Type B pancreatic cell (in vitro differentiated cells): Measurements from ENCODE around the gene TRAF2. TPM values are rescaled to one million over a fixed set of nuclear protein-coding genes. Genes with fewer than 3 reads are reported as not detected.

Source experiments
- DNase-seq: peaks from one replicate; pipeline ENCODE4 v3.0.0; 2021; ENCODE audit warnings: mixed read lengths; ENCODE audit not compliant: unreplicated experiment; ENCODE audit errors: extremely low spot score
- H3K27ac Mint-ChIP-seq: 2 replicates; pipeline ENCODE4 v1.8.0; 2021; ENCODE audit warnings: mild to moderate bottlenecking, mixed read lengths
- H3K27me3 Mint-ChIP-seq: 2 replicates; pipeline ENCODE4 v1.8.0; 2021; ENCODE audit warnings: mixed read lengths
- H3K36me3 Mint-ChIP-seq: 2 replicates; pipeline ENCODE4 v1.8.0; 2021; ENCODE audit warnings: mixed read lengths
- H3K4me1 Mint-ChIP-seq: one replicate; pipeline ENCODE4 v1.8.0; 2021; ENCODE audit warnings: mixed read lengths; ENCODE audit not compliant: unreplicated experiment
- H3K4me3 Mint-ChIP-seq: 2 replicates; pipeline ENCODE4 v1.8.0; 2021; ENCODE audit warnings: mild to moderate bottlenecking, mixed read lengths
- H3K9me3 Mint-ChIP-seq: 2 replicates; pipeline ENCODE4 v1.8.0; 2021; ENCODE audit warnings: mixed read lengths
- total RNA-seq: library from RNA; stranded (reverse); gene quantifications from 2 replicates; pipeline ENCODE4 v1.2.1, GENCODE V29; 2021; ENCODE audit warnings: low replicate concordance
- TF ChIP-seq, protein P1 (sequence below): fragments of 200-600 bp; sonication (generic); conservative IDR thresholded peaks from 2 replicates; pipeline ENCODE4 v1.5.0; 2021; ENCODE audit warnings: antibody characterized with exemption, mild to moderate bottlenecking

Gene TRAF2
- total RNA-seq, 1 donor from 2014 or later, result 22.3 TPM

- no peaks in the 10 kb centered on the region for H3K36me3 Mint-ChIP-seq
- H3K4me1 Mint-ChIP-seq, result peaks cover 9% of the 10 kb centered on the region
- no peak overlapping the region for H3K27ac Mint-ChIP-seq
- H3K27me3 Mint-ChIP-seq, result no peaks in the 10 kb centered on the region
- DNase-seq, result peak; percentile 66
- no peak overlapping the region for H3K4me3 Mint-ChIP-seq
- no peaks in the 10 kb centered on the region for H3K9me3 Mint-ChIP-seq
- TF ChIP-seq, protein P1, sequence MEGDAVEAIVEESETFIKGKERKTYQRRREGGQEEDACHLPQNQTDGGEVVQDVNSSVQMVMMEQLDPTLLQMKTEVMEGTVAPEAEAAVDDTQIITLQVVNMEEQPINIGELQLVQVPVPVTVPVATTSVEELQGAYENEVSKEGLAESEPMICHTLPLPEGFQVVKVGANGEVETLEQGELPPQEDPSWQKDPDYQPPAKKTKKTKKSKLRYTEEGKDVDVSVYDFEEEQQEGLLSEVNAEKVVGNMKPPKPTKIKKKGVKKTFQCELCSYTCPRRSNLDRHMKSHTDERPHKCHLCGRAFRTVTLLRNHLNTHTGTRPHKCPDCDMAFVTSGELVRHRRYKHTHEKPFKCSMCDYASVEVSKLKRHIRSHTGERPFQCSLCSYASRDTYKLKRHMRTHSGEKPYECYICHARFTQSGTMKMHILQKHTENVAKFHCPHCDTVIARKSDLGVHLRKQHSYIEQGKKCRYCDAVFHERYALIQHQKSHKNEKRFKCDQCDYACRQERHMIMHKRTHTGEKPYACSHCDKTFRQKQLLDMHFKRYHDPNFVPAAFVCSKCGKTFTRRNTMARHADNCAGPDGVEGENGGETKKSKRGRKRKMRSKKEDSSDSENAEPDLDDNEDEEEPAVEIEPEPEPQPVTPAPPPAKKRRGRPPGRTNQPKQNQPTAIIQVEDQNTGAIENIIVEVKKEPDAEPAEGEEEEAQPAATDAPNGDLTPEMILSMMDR, result peak; percentile 24
Observed at GRCh38 chr9:136925414-136926153, 39.3 kb downstream of the TRAF2 start.

DNA sequence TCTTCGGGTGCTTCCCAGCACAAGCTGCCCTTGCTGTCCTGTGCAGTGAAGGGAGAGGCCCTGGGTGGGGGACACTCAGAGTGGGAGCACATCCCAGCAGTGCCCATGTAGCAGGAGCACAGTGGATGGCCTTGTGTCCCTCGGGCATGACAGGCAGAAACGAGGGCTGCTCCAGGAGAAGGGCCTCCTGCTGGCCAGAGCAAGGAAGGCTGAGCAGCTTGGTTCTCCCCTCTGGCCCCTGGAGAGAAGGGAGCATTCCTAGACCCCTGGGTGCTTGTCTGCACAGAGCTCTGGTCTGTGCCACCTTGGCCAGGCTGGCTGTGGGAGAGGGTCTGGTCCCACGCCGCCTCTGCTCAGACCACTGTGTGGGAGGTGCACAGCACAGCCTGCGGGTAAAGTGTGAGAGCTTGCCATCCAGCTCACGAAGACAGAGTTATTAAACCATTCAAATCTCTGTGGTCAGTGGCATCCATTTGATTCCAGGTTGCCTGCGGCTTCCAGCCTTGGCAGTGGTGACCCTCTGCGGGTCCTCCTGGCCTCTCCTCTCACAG is 39.9 kb downstream of the TRAF2 start:
- Mint-ChIP-seq H3K36me3 (no peaks in the 10 kb centered on the region), H3K27ac (no peak overlapping the region), H3K9me3 (no peaks in the 10 kb centered on the region), H3K4me3 (no peak overlapping the region), H3K27me3 (no peaks in the 10 kb centered on the region), H3K4me1 (peaks cover 9% of the 10 kb centered on the region)
- TF ChIP-seq, protein P1, result peak; percentile 19
- no peak for DNase-seq

DNA sequence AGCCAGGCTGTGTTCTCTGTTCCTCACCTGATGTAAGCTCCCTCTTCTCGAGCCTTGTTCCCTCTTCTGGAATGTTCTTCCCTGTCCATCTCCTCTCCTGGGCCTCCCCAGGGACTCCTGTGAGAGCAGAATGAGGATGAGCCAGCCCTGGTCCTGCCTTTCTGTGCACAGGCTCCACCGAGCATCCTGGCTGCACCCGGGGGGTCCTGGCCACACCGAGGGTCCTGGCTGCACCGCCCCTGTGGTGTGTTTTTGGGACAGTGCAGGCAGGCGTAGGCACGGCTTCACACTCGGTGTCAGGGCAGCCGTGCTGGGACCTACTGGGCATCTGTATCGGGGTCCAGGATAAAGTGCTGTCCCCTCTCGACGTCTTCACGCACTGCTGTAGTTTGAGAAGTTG is 40.4 kb downstream of the TRAF2 start:
- H3K36me3 Mint-ChIP-seq, result peaks cover 1% of the 10 kb centered on the region
- H3K27me3 Mint-ChIP-seq, result no peaks in the 10 kb centered on the region
- TF ChIP-seq, protein P1, result no peak
- H3K27ac Mint-ChIP-seq, result no peak overlapping the region
- H3K4me3 Mint-ChIP-seq, result no peak overlapping the region
- DNase-seq, result no peak
- peaks cover 9% of the 10 kb centered on the region for H3K4me1 Mint-ChIP-seq
- peaks cover 2% of the 10 kb centered on the region for H3K9me3 Mint-ChIP-seq

- no peak overlapping the region for H3K4me3 Mint-ChIP-seq
- peaks cover 9% of the 10 kb centered on the region for H3K4me1 Mint-ChIP-seq
- no peaks in the 10 kb centered on the region for H3K27me3 Mint-ChIP-seq
- H3K27ac Mint-ChIP-seq, result no peak overlapping the region
- H3K36me3 Mint-ChIP-seq, result peaks cover 6% of the 10 kb centered on the region
- H3K9me3 Mint-ChIP-seq, result peaks cover 7% of the 10 kb centered on the region
- DNase-seq, result no peak
- TF ChIP-seq, protein P1, result no peak
Observed at GRCh38 chr9:136927343-136928271, 41.3 kb downstream of the TRAF2 start.

DNA sequence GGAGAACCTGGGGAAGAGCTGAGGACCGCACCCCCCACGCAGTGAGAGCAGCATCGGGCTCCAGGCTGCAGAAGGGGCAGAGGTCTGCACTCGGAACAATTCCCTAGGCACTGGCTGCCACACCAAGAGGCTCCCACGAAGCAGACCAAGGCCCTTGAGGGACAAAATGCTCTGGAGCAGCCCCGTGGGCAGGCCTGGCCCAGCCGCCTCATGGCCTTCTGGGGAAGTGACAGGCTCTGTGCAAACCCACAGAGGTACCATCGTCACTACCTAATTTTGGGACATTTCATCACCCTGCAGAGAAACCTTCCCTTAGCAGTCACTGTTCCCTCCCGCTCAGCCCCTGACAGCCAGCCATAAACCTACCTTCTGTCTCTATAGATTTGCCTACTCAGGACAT is 42.3 kb downstream of the TRAF2 start:
- peaks cover 9% of the 10 kb centered on the region for H3K4me1 Mint-ChIP-seq
- TF ChIP-seq, protein P1, result no peak
- H3K27me3 Mint-ChIP-seq, result no peaks in the 10 kb centered on the region
- H3K4me3 Mint-ChIP-seq, result no peak overlapping the region
- no peak for DNase-seq
- H3K27ac Mint-ChIP-seq, result peak overlapping the region; percentile 3
- peaks cover 7% of the 10 kb centered on the region for H3K9me3 Mint-ChIP-seq
- H3K36me3 Mint-ChIP-seq, result peaks cover 13% of the 10 kb centered on the region
